22Rv1 (cell line): ENCODE results near the gene POLR2I.
A peak's percentile ranks its signal among the peaks of the same experiment; 100 is the strongest.

Experiments used
- H3K27ac ChIP-seq: fragments of 450-650 bp; 2 replicates; pipeline ENCODE4 v1.5.1; 2017
- CTCF ChIP-seq: fragments of 450-650 bp; IDR thresholded peaks from 2 replicates; pipeline ENCODE4 v1.5.1; 2017; ENCODE audit warnings: mild to moderate bottlenecking
- ZFX ChIP-seq: fragments of 450-650 bp; IDR thresholded peaks from 2 replicates; pipeline ENCODE4 v1.6.1; 2017; ENCODE audit warnings: antibody characterized with exemption, borderline replicate concordance

The POLR2I gene

GRCh38 chr19:36151144-36152018 lies 36.7 kb upstream of the POLR2I start:
- H3K27ac ChIP-seq, result no peak overlapping the region
- TF ChIP-seq CTCF, result no peak
- no peak for TF ChIP-seq ZFX

DNA sequence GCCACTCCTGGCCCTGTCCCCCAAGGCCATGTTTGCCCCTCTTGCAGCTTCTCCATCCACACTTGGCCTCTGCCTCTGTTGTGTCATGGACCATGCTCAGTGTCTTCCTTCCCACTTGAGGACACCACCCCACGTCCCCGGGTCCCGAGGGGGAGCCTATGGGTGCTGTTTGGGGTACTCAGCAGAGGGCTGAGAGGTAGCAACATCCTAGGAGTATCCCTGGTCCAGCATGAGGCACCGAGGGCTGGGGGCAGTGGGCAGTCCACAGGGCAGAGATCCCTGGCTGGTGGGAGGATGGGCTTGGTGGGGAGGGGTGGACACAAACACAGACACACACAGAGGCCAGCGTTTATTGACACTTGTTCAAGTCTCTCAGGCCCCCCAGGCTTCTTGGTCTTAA lies 35.9 kb upstream of the POLR2I start:
- H3K27ac ChIP-seq, result no peak overlapping the region
- TF ChIP-seq ZFX, result no peak
- no peak for TF ChIP-seq CTCF

DNA sequence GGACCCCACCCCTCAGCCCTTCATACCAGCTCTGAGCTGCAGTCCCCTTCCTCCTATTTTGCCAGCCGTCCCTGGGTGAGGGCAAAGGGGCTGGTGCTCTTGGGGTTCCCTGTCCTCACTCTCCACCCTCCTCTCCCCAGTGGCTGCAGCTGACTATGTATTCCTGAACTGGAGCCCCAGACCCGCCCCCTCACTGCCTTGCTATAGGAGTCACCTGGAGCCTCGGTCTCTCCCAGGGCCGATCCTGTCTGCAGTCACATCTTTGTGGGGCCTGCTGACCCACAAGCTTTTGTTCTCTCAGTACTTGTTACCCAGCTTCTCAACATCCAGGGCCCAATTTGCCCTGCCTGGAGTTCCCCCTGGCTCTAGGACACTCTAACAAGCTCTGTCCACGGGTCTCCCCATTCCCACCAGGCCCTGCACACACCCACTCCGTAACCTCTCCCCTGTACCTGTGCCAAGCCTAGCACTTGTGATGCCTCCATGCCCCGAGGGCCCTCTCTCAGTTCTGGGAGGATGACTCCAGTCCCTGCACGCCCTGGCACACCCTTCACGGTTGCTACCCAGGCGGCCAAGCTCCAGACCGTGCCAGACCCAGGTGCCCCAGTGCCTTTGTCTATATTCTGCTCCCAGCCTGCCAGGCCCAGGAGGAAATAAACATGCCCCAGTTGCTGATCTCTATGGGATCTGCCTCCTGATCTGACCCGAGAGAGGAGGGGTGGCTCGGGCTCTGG lies 35.2 kb upstream of the POLR2I start:
- TF ChIP-seq ZFX (no peak), CTCF (no peak)
- no peak overlapping the region for H3K27ac ChIP-seq

DNA sequence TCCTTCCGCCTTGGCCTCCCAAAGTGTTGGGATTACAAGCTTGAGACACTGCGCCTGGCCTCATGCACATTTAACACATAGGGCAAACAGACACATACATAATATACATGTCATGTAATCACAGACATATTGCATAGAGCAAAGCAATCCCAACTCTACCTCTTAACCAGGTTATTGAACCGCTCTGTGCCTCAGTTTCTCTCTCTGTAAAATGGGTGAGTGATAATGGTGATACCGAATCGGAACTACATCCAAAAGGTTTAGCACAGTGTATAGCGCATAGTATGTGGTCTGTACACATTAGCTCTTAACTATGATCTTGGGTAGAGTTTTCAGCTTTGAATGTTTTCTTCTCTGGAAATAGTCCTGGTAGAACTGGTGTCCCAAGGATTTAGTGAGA lies 29.9 kb upstream of the POLR2I start:
- no peak overlapping the region for H3K27ac ChIP-seq
- TF ChIP-seq CTCF, result no peak
- TF ChIP-seq ZFX, result no peak

- H3K27ac ChIP-seq, result 0 out of 2 replicates have a peak overlapping the region, but pooled peaks have one; percentile 99
These were observed 27.8 kb upstream of the POLR2I start for GRCh38 chr19:36142496-36142895.

GRCh38 chr19:36142046-36142445 lies 27.4 kb upstream of the POLR2I start:
- no peak for TF ChIP-seq CTCF
- TF ChIP-seq ZFX, result no peak
- peak overlapping the region; percentile 99 for H3K27ac ChIP-seq

More at GRCh38 chr19:36142496-36142895, 27.8 kb upstream of the POLR2I start:
- TF ChIP-seq ZFX (no peak), CTCF (no peak)
